SK-N-SH treated with all-trans-retinoic acid at 6 μM for 48 hours (cell line): ENCODE measurements around the gene SAMD8.
"Not testable (repeated sequence)": the region's sequence is repeated elsewhere in the genome, so short reads cannot be mapped to it uniquely, and the experiment has no call there.

Experiments
- ARNTL ChIP-seq: fragments of 450-650 bp; formaldehyde crosslinking; IDR thresholded peaks from 2 replicates; pipeline ENCODE4 v1.5.0; 2020; ENCODE audit warnings: low read depth, mild to moderate bottlenecking, moderate library complexity, borderline replicate concordance
- ISL1 ChIP-seq: fragments of 250-450 bp; sonication (Bioruptor Pico); IDR thresholded peaks from 2 replicates; pipeline ENCODE4 v2.1.2; 2022; ENCODE audit warnings: mild to moderate bottlenecking, moderate library complexity
- TCF4 ChIP-seq: fragments of 250-450 bp; sonication (Bioruptor Pico); IDR thresholded peaks from 2 replicates; pipeline ENCODE4 v1.8.0; 2021; ENCODE audit warnings: mild to moderate bottlenecking, moderate library complexity, borderline replicate concordance
- ZFP3 ChIP-seq: fragments of 250-450 bp; sonication (Bioruptor Pico); IDR thresholded peaks from 2 replicates; pipeline ENCODE4 v1.5.0; 2020; ENCODE audit warnings: mild to moderate bottlenecking, moderate library complexity

DNA sequence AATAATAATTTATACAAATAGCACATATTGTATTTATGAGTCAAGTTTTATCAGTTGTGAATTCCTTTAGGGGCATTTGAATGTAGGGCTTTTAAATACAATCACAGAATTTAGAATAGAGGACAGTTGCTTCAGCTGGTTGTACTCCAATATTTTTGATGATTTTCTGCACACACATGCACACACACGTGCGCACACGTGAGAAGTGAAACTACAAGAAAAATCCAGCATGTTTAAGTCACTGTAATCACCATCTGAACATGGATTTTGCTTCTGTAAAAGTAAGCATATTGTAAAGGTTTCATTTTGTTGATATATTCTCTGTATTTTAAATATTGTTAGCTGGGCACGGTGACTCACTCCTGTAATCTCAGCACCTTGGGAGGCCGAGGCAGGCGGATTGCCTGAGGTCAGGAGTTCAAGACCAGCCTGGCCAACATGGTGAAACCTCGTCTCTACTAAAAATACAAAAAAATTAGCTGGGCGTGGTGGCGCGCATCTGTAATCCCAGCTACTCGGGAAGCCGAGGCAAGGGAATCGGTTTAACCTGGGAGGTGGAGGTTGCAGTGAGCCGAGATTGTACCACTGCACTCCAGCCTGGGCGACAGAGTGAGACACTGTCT is 8.1 kb downstream of the SAMD8 start:
- not testable (repeated sequence) for TF ChIP-seq TCF4, ARNTL, ISL1, ZFP3 (CRISPR knock-in tag)
